ENCODE results near the gene ARHGEF7.
"Not testable (repeated sequence)": the region's sequence is repeated elsewhere in the genome, so short reads cannot be mapped to it uniquely, and the experiment has no call there.

The ARHGEF7 gene

DNA sequence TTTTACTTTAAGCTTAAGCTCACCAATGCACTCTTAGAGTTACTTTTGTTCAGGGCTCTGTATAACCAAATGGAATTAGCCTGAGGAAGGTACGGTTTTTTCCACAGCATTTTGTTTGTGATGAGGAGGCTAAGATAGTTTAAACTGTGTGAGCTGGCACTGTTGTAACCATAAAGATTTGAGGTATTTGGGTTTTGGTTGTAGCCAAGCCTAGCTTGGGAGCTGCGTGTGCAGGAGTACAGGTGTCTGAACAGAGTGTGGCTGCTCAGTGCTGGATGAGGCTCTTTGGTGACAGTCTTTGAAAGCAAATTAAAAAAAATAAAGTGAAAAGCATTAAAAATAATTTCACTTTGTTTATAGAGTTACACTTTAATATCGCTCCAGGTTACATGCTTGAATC, 56.0 kb downstream of the ARHGEF7 start:
- DNase-seq (ENCODE audit: low read depth): no peak

DNA sequence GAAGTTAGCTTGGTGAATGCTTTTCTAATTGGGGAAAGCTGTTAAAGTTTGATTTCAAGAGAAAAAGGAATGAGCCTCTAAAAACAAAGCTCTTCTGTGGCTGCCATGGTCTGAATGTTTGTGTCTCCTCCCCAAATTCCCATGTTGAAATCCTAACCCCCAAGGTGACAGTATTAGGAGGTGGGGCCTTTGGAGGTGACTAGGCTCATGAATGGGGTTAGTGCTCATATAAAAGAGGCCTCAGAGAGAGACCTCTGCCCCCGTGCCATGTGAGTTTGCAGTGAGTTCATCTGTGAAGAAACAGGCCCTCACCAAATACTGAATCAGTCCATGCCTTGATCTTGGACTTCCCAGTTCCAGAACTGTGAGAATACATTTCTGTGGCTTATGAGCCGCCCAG, 56.5 kb downstream of the ARHGEF7 start:
- no peak for DNase-seq (ENCODE audit: low read depth)

DNA sequence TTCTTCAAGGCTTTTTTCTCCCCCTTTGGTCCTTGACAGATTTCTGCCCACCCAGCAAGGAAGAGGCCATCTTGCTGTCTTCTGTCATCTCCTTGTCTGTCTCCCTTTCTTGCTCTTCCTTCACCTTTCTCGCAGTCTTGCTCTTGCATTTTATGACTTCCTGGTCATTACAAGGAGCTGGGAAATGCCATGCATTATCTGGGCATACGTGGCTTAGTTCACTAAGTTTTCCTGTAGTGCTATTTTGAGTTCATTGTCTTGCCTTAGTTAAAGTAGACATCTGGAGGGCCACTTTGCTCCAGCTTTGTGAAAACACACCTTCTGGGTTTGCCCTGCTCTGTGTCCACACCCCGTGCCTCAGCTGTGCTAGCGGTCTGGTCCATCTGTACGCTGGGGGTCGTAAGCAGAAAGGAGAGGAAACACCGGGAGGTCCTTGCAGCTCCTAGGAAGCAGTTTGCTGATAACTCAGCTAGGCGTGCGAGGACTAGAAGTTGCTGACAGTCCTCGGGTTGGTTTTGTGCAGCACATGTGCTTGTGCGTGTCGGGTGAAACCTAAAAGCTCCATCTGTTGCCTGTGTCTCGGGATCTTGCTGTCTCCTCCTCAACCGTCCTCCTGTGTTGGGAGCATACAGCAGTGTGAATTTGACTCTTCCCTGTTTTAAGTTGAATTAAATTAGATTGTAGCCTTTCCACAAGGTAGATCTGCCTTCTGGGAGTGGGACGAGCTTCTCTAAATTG, 59.4 kb downstream of the ARHGEF7 start:
- DNase-seq (ENCODE audit: low read depth): no peak

DNA sequence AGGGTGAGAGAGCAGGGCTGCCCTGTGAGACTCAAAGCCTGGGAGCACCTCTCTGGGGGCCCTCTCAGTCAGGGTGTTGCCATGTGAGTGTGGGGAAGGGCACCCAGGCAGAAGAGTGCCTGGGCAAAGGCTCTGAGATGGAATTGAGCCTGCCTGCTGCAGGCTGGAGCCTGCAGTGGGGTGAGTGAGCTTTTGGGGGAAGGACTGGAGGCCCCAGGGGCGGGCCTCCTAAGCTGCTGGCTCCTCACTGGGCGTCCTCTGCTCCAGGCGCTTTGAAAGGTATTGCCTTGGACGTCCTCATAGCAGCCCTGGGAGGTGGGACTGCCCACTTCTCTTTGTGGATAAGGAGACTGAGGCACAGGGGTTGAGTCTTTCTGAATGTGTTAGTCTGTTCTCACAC, 60.3 kb downstream of the ARHGEF7 start:
- DNase-seq (ENCODE audit: low read depth): no peak

DNA sequence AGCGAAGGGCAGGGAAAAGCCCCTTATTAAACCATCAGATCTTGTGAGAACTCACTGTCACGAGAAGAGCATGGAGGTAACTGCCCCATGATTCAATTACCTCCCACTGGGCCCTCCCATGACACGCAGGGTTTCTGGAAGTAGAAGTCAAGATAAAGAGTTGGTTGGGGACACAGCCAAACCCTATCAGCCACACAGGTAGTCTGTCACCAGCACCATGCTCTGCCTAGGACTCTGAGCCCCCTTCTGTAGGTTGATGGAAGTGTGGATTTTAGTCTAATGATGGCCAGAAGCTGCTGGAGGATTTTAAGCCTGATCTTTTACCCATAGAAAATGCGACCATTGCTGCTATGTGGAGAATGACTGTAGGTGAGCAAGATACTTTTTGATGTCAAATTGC, 60.8 kb downstream of the ARHGEF7 start:
- DNase-seq (ENCODE audit: low read depth): no peak

DNA sequence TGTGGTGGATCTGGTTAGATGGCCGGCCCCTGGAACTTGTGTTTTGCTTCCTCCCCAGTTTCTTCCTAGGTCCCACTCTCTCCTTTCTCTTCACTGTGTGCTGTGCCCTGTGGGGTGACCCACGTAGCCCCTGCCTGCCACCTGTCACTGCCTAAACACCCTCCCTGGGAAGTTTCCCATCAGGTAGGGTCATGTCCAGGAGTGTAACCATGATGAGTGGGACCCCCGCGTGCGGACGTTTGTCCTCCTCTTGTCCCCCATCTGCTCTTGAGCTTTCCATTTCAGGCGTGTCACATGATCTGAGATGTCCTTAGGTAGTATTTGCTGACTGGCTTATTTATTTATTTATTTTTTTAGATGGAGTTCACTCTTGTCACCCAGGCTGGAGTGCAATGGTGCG, 61.3 kb downstream of the ARHGEF7 start:
- DNase-seq (ENCODE audit: low read depth): no peak

DNA sequence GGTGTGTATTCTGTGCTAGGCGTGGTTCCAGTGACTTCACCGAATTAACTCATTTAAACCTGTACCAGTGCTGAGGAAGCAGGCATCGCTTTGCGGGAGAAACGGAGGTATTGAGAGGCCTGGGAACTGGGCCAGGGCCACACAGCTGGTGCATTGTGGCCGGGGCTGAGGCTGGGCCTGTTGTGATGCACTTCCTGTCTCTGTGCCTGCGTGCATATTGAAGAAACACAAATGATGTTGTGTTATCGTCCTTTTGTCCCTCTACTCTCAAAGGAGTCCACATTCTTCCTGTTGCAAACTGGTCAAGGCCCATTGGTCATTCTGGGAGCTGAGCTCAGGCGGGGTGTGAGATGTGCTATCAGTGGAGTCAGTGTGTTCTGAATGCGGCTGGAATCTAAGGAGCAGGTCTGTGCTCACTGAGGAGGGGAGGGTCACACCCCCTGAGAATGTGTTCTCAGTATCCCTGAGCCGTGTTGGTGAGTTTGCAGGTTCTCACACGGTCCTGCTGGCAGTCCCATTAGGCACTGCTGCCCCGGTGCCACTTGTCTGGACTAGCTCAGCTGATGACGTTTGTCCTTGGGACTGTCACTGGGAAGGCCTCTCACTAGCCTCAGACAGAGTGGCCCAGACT, 62.1 kb downstream of the ARHGEF7 start:
- no peak for DNase-seq (ENCODE audit: low read depth)

DNA sequence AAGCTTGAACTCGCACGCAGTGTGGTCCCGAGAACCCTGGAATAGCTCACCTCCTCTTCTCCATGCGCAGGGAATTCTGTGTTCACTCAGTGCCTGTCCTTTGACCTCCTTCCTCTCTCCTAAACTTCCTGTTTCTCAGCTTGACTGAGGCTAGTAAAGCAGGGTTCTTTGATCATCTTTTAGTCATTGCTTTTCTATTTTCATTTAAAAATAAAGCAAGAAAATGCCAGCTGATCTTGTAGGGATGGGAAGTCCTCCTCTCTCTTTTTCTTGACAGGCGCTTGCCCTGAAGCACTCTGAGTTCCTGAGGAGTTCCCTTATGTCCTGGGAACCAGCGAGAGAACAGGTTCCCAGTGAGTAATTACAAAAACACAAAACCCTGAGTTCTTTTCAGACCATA, 62.8 kb downstream of the ARHGEF7 start:
- no peak for DNase-seq (ENCODE audit: low read depth)

DNA sequence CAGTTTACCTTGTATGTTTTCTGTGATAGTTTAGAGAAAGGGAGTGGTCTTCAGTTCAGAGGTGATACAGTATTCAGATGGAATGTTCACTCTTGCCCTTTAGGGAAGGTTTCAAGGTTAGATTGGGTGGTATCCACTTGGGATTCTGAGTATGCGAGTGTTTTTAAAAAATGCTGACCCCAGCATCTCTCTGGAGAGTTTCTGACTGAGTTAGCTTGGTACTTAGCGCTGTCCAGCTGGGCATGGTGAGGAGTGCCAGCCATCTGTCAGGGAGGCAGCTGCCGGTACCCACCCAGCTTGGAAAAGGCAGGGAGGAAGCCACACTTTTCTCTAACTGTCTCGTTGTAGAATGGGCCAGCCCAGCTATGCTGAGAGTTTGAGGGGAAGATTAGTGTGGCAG, 63.3 kb downstream of the ARHGEF7 start:
- no peak for DNase-seq (ENCODE audit: low read depth)

DNA sequence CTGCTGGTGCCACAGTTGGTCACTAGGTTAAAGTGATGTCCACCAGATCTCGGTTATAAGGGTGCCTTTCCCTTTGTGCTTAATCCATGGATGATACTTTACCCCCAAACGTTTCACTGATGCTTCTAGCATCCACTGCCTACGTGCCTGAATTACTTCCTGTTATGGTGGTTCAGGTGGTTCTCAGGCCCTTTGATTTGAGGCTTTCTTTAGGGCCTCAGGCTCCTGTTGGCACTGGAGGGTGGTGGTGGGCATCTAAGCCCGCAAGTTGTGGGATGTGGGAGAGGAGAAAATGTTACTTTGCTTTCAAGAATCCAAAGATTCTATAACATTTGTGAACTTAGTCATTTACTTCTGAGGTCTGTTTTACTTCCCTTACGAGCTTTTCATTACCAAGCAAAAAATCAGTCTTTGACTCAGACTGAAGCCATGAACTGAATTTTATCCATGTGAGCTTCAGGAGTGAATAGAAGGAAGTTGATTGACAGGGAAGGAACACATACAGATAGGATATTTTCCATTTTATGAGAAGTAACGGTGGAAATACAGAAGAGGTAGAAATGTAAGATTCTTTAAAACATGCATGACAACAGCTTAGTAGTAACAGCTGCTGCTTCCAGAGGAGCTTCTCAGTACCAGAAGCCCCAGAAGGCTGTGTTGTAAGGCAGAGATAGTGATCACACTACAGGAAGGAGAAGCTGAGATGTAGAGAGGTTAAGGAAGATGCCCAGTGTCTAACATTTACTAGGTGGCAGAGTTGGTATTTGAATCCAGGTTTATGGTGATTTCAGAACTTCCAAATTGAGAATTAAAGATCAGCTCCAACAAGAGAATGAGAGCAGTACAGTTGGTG, 65.0 kb downstream of the ARHGEF7 start:
- DNase-seq (ENCODE audit: low read depth): no peak

DNA sequence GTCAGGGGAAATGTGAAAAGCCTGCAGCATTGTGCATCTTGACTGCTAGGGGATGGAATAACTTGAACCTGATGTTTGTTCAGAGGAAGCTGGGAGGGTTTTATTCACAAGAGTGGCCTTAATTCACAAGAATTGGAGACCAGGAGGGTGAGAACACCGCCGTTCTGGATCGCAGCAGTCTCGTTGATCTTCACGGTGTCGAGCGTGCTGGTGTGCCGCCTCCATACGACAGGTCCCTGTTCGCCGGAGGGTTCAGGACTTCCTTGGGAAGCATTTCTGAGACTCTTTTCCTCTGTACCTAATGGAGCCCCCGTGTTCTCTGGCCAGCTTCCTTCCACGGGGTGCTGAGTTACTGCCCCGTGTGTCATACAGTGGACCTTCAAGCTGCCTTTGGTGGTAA, 66.9 kb downstream of the ARHGEF7 start:
- no peak for DNase-seq (ENCODE audit: low read depth)

DNA sequence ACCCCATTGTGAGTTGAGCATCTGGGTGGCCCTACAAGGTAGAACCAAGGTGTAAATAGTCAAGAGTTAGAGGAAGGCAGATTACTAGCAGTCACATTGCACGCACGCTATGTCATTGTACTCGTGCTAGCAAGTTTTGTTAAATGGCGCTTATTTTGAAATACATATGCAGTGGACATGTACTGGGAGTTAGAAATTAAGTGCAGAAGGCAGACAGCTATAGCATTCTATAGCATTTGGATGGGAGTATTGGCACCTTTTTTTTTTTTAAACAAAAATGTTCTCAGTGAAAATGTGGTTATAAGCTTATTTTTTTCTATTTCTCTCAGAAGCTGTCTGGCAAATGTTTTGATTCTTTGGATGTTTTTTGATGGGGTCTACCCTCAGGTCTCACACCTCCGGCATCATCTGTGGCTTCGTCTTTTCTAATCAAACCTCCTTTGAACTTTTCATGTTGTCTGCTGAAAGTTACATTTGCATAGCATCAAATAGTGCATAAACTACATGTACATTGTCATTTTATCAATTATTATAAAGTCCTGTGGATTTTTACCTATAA, 68.1 kb downstream of the ARHGEF7 start:
- DNase-seq (ENCODE audit: low read depth): no peak

DNA sequence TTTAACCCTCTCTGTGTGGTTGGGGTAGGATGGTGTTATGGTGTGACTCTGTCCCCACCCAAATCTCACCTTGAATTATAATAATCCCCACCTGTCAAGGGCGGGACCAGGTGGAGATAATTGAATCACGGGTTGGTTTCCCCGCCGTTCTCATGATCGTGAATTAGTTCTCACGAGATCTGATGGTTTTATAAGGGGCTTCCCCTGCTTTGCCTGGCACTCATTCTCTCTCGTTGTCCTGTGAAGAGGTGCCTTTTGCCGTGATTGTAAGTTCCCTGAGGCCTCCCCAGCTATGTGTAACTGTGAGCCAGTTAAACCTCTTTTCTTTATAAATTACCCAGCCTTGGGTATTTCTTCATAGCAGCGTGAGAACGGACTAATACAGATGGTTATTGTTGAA, 68.8 kb downstream of the ARHGEF7 start:
- DNase-seq (ENCODE audit: low read depth): no peak

DNA sequence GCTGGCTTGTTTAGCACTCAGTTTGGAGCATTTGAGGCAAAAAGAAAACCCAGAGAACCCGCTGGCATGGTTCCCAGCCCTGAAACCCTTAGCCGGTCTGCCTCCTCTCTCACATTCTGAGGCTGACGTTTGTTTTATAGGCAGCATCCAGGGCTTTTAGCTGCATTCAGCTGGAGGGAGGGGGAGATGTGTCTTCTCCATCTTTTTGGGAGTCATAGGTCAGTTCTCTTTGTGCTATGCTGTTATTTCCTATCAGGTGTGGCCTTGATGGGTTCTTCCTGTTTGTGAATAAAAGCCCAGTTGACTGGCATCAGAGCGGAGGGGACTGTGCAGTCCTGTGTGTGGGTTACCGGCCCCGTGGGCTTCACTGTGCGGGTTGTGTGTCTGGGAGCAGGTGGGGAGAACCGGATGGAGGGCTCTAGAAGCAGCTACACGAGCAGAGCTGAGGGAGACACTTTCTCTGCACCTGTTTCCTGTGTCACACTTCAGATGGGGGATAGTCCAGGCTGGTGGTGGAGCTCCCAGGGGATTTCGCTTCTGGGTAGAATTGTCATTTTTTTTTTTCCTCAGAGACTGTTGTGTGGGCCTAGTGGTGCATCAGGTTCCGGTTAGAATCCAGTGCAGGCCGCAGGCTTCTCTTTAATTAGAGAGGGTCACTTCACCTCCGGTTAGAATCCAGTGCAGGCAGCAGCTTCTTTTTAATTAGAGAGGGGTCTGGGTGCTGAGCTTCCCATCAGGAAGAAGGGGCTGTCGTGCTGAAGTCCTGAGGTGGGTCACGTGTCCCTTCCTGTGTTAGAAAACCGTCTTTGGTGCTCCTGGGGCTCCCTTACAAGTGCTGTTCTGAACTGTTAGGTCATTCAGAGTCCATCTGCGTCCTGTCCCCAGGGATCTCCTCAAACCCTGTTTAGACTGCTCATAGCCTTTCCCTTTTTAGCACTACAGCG, 69.6 kb downstream of the ARHGEF7 start:
- DNase-seq (ENCODE audit: low read depth): peak; percentile 15

DNA sequence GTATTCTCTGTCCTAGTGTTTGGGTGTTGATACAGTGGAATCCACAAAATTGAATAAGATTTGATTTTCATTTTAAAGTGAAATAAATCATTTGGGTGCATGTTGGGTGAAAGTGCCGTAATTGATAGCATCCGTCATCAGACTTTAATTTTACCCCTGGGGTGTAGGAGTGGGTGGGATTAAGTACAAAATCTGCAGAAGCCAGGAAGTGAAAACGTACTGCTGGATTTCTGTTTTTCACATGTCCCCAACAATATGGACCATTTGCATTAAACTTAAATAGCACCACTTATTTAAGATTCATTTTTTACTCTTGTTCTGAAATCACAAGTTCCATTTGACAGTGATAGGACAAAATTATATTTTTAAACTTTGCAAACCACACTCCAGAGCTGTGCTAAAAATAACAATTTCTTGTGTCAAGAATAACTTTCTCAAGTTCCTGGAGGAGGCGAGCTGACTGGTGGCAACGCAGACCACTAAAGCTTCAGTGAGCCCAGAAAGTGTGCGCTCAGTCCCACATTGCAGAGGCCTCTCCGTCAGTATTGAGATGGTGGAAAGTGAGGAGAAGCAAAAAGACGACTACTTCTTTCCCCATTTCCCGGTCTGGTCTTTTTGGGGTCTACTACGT, 71.3 kb downstream of the ARHGEF7 start:
- DNase-seq (ENCODE audit: low read depth): no peak

DNA sequence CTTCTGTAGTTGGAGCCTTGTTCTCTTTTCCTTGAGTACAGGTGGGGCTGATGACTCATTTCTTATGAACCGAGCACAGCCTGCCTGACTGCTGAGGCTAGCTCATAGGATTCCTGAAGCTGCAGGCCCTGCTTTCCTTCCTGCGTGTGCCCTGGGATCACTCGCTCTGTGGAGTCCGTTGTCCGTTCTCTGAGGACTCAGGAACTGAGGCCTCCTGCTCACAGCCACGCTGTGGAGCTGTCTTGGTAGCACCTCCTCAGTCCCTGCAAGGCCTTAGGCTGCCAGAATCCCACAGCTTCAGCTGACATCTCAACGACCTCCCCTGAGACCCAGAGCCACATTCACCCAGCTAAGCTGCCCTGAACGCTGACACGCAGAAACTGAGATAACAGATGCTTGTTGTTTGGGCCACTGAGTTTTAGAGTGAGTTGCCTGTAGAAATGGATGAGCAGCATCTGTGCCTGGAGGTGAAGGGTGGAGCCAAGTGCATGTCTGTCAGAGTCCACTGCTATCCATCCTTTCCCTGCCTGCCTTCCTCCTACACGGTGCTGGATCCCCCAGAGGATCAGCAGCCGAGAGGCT, 72.9 kb downstream of the ARHGEF7 start:
- DNase-seq (ENCODE audit: low read depth): no peak

DNA sequence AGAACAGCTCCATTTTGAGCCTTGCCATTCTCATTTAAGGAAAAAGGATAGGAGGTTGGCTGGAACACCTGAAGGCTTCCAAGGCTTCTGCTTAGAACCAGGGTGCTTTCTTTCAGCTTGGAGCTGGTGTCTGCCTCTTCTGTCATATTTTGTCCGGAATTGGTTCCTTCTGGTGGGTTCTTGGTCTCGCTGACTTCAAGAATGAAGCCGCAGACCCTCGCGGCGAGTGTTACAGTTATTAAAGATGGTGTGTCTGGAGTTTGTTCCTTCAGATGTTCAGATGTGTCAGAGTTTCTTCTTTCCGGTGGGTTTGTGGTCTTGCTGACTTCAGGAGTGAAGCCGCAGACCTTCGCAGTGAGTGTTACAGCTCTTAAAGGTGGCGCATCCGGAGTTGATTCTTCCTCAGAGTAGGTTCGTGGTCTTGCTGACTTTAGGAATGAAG, 74.0 kb downstream of the ARHGEF7 start:
- peak; percentile 49 for DNase-seq (ENCODE audit: low read depth)

DNA sequence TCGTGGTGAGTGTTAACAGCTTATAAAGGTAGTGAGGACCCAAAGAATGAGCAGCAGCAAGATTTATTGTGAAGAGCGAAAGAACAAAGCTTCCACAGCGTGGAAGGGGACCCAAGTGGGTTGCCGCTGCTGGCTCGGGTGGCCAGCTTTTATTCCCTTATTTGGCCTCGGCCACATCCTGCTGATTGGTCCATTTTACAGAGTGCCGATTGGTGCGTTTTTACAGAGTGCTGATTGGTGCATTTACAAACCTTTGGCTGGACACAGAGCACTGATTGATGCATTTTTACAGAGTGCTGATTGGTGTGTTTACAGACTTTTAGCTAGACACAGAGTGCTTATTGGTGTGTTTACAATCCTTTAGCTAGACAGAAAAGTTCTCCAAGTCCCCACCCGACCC, 74.4 kb downstream of the ARHGEF7 start:
- DNase-seq (ENCODE audit: low read depth): not testable (repeated sequence)

DNA sequence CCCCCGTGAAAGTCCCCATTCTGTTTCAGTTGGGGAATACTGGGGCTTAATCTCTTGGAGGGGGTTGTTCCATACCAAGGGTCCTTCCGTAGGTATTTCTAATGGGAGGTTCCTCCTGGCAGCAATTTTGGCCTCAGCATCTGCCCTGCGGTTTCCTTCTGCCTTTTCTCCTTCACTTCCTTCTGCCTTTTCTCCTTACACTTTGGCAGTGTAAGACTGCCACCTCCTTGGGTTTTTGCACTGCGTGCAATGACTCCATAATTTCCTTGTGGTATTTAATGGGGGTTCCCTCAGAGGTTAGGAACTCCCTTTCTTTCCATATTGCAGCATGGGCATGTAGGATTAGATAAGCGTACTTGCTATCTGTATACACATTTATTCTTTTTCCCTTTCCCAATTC, 78.1 kb downstream of the ARHGEF7 start:
- DNase-seq (ENCODE audit: low read depth): not testable (repeated sequence)

DNA sequence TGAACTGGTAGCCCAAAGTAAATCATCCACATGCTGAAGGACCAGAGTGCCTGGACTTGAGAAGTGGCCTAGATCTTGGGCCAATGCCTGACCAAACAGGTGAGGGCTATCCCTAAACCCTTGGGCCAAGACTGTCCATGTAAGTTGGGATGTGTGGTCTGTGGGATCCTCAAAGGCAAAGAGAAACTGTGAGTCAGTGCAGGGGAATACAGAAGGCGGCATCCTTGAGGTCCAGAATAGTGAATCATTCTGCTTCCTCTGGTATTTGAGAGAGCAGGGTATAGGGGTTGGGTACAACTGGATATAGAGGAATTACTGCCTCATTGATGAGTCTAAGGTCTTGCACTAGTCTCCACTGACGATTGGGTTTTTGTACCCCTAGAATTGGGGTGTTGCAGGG, 79.5 kb downstream of the ARHGEF7 start:
- not testable (repeated sequence) for DNase-seq (ENCODE audit: low read depth)

Measured in stimulated activated CD8-positive, alpha-beta memory T cell treated with anti-CD3 and anti-CD28 coated beads, Interleukin-12 subunit alpha, Interleukin-12 subunit beta, amount 100 ng/mL, for 1 hour (primary cell).